Chondrocyte (in vitro differentiated cells): ENCODE data around the gene MAP4K1. TPM values are rescaled to one million over a fixed set of nuclear protein-coding genes. Genes with fewer than 3 reads are reported as not detected.

ENCODE experiments used
- DNase-seq: peaks from one replicate; pipeline ENCODE4 v3.0.0; 2021; ENCODE audit warnings: mixed read lengths, low spot score
- H3K27ac Mint-ChIP-seq: one replicate; pipeline ENCODE4 v1.8.0; 2021; ENCODE audit warnings: mild to moderate bottlenecking, moderate library complexity, mixed read lengths; ENCODE audit not compliant: unreplicated experiment
- H3K27me3 Mint-ChIP-seq: 2 replicates; pipeline ENCODE4 v1.8.0; 2021; ENCODE audit warnings: low read depth, mixed read lengths
- H3K36me3 Mint-ChIP-seq: 2 replicates; pipeline ENCODE4 v1.8.0; 2021; ENCODE audit warnings: low read depth, mixed read lengths
- H3K4me1 Mint-ChIP-seq: 2 replicates; pipeline ENCODE4 v1.8.0; 2021; ENCODE audit warnings: low read depth, mild to moderate bottlenecking, mixed read lengths
- H3K4me3 Mint-ChIP-seq: one replicate; pipeline ENCODE4 v1.8.0; 2021; ENCODE audit warnings: mild to moderate bottlenecking, moderate library complexity, mixed read lengths; ENCODE audit not compliant: unreplicated experiment
- H3K9me3 Mint-ChIP-seq: 2 replicates; pipeline ENCODE4 v1.8.0; 2021; ENCODE audit warnings: low read depth, mixed read lengths
- CTCF ChIP-seq: fragments of 200-600 bp; sonication (generic); IDR thresholded peaks from 2 replicates; pipeline ENCODE4 v1.5.0; 2021; ENCODE audit warnings: antibody characterized with exemption, mild to moderate bottlenecking, moderate library complexity
- total RNA-seq: library from RNA; stranded (reverse); gene quantifications from 3 replicates; pipeline ENCODE4 v1.2.1, GENCODE V29; 2021

Gene MAP4K1
- total RNA-seq, 1 donor from 2014 or later = 1.4 TPM

- no peaks in the 10 kb centered on the region for H3K27me3 Mint-ChIP-seq
- no peak for DNase-seq
- TF ChIP-seq CTCF = no peak
- peaks cover 32% of the 10 kb centered on the region for H3K36me3 Mint-ChIP-seq
- no peak overlapping the region for H3K4me3 Mint-ChIP-seq
- no peak overlapping the region for H3K27ac Mint-ChIP-seq
- peaks cover 6% of the 10 kb centered on the region for H3K4me1 Mint-ChIP-seq
- no peaks in the 10 kb centered on the region for H3K9me3 Mint-ChIP-seq
Measured at GRCh38 chr19:38624822-38625221, 7.1 kb upstream of the MAP4K1 start.

DNA sequence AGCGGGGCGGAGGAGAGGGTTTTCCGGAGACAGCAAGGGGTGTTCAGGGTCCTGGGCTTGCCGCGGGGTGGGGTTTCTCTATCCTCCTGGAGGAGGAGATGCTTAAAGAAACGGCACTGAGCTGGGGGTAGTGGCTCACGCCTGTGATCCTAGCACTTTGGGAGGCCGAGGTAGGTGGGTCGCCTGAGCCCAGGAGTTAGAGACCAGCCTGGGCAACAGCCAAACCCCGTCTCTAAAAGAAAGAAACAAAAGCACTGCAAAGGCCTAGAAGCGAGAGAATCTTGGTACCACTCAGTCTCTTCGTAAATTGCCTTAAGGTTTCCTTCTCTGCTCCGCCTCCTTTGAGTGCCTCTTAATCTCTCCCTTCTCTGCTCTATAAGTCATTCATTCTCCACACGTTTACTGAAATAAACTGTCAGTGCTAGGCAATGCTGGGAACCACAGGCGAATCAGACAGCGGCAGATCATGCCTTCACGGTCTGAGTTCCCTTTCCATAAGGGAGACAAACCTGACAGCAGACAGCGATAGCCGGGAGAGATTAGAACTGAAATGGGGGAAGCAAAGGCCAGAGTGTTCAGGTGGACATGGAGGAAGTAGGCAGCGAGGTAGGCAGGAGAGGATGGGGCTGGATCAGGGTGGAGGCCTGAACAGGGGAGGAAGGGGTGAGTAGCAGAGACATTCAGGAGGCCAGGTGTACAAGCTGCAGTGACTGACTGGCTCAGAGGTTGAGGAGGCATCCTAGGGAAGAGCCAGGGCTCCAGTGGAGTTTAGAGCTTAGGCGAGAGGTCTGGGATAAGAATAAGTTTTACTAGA is 1.8 kb upstream of the MAP4K1 start:
- no peak for TF ChIP-seq CTCF
- Mint-ChIP-seq H3K27ac (peak overlapping the region; percentile 99), H3K4me1 (peaks cover 23% of the 10 kb centered on the region), H3K9me3 (no peaks in the 10 kb centered on the region), H3K36me3 (peaks cover 15% of the 10 kb centered on the region), H3K4me3 (peak overlapping the region; percentile 99), H3K27me3 (no peaks in the 10 kb centered on the region)
- no peak for DNase-seq

DNA sequence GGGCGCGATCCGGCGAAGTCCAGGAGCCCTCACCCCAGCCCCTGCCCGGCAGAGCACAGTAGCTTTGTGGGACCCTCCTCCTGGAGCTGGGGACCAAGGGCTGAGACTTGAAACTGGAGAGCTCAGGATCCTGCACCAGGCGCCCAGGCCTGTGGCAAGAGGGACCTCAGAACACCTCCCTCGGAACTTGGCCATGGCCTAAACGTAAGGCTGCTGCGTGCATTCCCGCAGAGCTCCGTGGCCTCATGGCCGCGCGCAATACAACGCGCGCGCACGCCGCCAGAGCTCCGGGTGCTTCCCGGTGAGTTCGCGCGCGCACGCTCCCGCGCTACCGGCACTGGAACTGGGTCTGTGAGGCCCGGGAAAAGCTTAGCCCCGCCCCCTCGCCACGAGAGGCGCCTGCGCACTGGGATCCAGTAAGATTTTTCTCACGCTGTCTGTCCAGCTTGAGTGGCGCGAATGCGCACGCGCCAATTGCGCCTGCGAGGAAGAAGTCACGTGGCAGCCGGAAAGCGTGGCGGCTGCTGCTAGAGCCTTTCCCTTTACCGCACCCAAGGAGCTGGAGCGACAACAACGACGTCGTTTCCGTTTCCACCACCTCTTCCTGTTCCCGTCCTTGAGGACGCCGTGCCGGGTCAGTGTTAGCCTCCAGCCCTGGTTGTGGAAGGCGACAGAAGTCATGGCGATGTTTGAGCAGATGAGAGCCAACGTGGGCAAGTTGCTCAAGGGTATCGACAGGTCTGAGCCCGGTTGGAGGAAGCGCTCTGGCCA is 1.0 kb upstream of the MAP4K1 start, which contains the start of gene EIF3K:
EIF3K (plus strand) TSS at position 599 of the 771 bp plus-strand sequence; CDS start at position 680, 81 bp downstream.
- Mint-ChIP-seq H3K9me3 (no peaks in the 10 kb centered on the region), H3K36me3 (peaks cover 11% of the 10 kb centered on the region), H3K4me3 (peak within 1 kb of the TSS; percentile 99), H3K4me1 (peaks cover 23% of the 10 kb centered on the region), H3K27me3 (no peaks in the 10 kb centered on the region), H3K27ac (peak within 1 kb of the TSS; percentile 99)
- no peak for TF ChIP-seq CTCF
- peak; percentile 99 for DNase-seq

GRCh38 chr19:38617283-38617763 is 430 bp downstream of the MAP4K1 start:
- DNase-seq = no peak
- H3K4me3 Mint-ChIP-seq = no peak overlapping the region
- H3K36me3 Mint-ChIP-seq = peaks cover 7% of the 10 kb centered on the region
- no peak for TF ChIP-seq CTCF
- H3K4me1 Mint-ChIP-seq = peaks cover 23% of the 10 kb centered on the region
- no peaks in the 10 kb centered on the region for H3K27me3 Mint-ChIP-seq
- no peak overlapping the region for H3K27ac Mint-ChIP-seq
- no peaks in the 10 kb centered on the region for H3K9me3 Mint-ChIP-seq

DNA sequence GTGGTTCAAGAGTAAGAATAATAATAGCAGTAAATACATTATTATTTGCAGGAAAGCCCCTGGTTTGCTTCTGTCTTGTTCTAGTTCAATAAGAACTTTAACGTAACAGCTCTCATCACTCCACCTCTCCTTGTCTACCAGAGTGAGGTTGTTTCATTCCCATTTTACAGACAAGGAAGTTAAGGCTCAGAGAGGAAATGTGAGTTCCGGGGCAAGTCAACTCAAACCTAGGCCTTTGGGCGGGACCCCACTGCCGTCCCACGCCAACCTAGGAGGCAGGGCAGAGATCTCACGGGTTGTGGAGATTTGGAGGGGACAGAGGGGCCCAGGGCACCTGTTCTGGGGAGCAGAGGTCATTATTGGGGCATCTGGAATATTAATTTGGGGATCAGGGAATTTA is 1.5 kb downstream of the MAP4K1 start:
- Mint-ChIP-seq H3K4me3 (no peak overlapping the region), H3K27me3 (no peaks in the 10 kb centered on the region), H3K27ac (no peak overlapping the region), H3K9me3 (no peaks in the 10 kb centered on the region), H3K36me3 (no peaks in the 10 kb centered on the region), H3K4me1 (peaks cover 23% of the 10 kb centered on the region)
- DNase-seq = no peak
- TF ChIP-seq CTCF = no peak
